GM21526 (cell line): ENCODE results near the gene SLC38A4.
"Not testable (repeated sequence)": the region's sequence is repeated elsewhere in the genome, so short reads cannot be mapped to it uniquely, and the experiment has no call there.

Experiments
- ATAC-seq: cut with Tn5 transposase; IDR thresholded peaks from one replicate; pipeline ENCODE4 v1.9.1; 2021; ENCODE audit warnings: moderate library complexity; ENCODE audit not compliant: unreplicated experiment, low FRiP score

The SLC38A4 gene, protein sequence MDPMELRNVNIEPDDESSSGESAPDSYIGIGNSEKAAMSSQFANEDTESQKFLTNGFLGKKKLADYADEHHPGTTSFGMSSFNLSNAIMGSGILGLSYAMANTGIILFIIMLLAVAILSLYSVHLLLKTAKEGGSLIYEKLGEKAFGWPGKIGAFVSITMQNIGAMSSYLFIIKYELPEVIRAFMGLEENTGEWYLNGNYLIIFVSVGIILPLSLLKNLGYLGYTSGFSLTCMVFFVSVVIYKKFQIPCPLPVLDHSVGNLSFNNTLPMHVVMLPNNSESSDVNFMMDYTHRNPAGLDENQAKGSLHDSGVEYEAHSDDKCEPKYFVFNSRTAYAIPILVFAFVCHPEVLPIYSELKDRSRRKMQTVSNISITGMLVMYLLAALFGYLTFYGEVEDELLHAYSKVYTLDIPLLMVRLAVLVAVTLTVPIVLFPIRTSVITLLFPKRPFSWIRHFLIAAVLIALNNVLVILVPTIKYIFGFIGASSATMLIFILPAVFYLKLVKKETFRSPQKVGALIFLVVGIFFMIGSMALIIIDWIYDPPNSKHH

DNA sequence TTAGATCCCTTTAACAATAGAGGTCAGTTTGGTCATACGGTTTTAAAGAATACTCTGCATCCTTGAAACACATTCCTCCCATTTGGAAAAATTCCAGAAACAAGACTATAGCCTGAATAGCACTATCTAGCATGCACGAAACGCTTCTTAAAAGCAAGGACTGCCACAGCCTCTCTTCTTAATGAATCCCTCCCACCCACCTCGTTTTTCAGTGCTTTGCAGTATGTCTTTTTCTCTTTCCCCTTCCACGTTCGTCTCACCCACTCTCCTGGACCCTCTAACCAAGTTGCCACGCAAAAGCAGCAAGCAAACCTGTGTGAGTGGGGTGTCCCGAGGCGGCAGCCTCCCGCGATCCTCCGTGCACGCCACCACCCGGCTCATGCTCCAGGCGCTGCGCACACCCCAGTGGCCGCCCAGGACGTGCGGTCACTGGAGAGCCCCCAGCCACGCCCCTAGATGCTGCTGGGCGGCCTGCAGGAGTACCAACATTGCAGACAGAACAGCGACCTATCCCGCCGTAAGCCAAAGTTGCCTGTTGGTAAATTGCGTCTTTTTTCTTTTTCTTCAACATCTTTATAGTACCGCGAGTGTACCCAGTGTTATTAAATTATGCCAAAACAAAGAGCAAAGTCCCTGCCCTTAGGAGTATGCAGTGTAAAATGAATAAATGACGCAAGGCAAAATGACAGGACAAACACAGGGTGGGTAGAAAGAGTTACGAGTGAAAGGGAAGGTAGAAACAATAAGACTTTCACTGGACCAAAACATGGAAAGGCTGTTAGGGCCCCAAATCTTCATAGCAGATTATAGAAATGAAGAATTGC is at the start of gene SLC38A4:
TSS of gene SLC38A4 (minus strand) at position 407 of the 824 bp plus-strand sequence. CDS start 32,926 bp downstream, outside the sequence.
- ATAC-seq = no peak

DNA sequence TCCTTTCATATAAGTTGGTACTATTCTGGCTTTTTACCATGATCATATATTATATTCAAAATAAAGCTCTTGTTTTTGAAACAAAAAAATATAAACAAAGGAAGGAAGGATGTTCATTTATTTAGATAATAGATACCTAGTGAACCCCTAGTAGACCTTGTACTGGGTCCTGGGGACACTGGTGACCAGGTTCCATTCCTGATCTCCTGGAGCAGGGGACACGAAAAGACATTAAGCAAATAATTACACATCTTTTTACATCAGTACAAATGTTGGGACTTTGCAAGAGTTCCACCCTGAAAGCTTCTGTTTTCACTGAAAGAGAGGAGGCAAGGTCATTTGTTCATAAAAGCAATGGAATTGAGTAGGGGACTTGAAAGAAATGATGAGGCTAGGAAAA is 49.3 kb upstream of the SLC38A4 start:
- no peak for ATAC-seq

DNA sequence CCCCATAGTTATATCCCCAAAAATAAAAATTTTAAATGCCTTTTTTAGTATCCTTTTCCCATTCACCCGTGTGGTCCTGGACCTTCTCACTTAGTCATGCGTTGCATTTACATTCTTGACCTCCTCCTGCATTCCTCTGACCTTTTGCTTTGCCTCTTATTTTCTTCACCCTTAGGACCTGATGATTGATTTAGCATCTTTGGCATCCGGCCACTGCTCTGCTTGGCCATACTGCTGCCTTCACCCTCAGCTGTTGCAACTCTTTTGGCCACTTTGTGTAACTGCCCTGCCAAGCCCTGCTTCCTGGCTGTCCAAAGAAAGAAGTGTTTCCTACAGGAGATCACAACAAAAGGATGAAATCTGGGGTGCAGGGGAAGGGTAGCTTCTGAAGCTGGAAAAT is 48.8 kb upstream of the SLC38A4 start:
- no peak for ATAC-seq

DNA sequence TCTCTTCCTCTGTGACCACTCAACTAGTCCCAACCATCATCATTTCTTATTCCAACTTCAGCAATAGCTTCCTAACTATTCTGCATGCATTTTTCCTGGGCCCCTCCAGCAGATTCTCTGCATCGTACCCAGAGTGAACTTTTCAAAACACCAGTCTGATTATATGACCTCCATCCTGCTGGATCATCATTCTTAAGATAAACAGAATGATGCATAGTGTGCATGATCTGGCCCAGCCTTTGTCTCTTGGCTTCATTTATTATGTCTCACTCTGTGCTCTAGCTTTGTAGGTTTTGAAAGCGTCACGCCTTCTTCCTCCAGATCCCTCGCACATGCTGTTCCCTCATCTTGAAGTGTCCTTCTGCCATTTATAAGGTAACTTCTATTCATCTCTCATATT is 46.3 kb upstream of the SLC38A4 start:
- no peak for ATAC-seq

DNA sequence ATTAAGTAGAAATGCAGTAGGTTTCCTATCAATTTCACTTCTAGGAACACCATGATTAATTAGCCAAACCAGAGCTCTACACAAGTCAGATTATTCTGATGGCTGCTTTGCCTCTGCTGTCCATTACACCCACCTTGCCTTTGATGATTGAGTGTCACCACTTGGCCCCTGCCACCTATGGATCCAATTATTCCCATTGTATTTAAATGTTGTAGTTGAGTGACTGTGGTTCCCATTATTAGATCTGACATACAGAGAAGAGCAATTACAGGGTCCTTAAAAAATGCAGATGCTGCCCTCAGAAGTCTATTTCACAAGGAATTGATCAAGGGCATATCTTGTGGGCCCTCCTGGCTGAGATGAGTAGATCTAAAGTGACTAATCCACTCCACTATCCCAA is 39.5 kb upstream of the SLC38A4 start:
- no peak for ATAC-seq

DNA sequence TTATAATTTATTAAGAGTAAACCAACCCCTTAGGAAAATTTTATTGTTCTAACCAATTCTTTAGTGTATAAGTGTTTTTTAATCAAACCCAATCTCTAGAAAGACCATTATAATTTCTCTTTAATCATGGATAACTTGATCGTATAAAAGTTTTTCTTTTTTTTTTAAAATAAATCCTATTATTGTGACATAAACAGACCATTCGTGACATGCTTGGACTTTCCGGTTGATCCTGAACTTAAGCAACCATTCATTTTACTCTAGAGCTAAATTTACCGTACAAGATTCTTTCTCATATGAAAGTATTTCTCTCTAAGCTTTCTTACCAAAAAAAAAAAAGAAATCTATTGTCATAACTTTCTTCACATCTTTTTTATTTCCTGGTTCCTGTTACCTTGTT is 32.6 kb upstream of the SLC38A4 start:
- no peak for ATAC-seq

DNA sequence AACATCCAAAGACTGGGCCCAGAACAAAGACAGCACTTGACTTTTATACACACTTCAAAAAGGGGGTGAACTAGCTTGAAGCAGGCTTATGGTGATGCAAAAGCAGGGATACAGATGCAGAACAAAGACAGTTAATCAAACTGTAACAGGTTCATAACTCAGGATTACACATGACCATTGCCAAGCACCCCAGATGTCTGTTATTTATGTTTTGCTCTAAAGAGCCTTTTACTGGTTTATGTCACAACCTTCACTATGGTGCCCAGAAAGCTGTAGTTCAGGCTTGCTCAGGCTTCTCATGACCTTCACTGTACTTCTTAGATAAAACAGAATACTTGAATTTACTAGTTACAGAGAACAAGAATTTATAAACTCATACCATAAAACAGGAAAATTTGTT is 31.7 kb upstream of the SLC38A4 start:
- ATAC-seq = no peak

DNA sequence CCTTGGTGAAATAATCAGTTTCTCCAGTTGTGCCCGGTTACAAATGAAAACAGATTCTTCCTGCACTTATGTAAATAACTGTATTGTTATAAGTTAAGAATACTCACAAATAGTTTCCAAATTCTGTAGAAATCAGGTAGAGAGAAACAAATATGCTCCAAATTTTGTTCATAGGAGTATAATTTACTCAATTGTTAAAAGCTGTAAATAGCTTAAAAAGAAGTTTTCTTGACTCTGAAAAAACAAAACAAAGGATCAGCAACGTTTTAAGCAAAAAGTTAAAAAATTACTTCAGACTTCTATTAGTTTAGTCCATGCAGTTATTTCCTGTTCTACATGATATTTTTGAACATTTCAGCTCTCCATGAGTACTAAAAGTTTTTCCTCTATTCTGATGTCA is 30.0 kb upstream of the SLC38A4 start:
- ATAC-seq = no peak

DNA sequence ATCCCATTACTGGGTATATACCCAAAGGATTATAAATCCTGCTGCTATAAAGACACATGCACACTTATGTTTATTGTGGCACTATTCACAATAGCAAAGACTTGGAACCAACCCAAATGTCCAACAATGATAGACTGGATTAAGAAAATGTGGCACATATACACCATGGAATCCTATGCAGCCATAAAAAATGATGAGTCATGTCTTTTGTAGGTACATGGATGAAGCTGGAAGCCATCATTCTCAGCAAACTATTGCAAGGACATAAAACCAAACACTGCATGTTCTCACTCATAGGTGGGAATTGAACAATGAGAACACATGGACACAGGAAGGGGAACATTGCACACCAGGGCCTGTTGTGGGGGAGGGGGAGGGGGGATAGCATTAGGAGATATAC is 28.4 kb upstream of the SLC38A4 start:
- not testable (repeated sequence) for ATAC-seq

DNA sequence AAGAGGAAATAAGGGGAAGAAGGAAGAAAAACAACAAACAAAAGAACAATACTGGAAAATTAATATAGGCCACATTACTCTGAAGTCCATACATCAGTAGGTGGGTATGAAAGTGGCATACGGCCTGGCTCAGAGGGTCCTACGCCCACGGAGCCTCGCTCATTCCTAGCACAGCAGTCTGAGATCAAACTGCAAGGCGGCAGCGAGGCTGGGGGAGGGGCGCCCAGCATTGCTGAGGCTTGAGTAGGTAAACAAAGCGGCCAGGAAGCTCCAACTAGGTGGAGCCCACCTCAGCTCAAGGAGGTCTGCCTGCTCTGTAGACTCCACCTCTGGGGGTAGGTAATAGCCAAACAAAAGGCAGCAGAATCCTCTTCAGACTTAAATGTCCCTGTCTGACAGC is 23.0 kb upstream of the SLC38A4 start:
- not testable (repeated sequence) for ATAC-seq

DNA sequence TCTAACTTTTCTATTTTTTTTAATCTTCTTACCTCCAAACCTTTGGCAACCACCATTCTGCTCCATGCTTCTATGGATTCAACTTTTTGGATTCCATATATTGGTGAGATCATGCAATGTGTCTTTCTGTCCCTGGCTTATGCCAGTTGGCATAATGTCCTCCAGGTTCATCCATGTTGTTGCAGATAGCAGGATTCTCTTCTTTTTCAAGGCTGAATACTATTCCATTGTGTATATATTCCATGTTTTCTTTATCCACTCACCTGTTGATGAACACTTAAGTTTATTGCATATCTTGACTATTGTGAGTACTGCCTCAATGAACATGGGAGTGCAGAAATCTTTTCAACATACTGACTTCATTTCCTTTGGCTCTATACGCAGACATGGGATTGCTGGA is 21.2 kb upstream of the SLC38A4 start:
- no peak for ATAC-seq

DNA sequence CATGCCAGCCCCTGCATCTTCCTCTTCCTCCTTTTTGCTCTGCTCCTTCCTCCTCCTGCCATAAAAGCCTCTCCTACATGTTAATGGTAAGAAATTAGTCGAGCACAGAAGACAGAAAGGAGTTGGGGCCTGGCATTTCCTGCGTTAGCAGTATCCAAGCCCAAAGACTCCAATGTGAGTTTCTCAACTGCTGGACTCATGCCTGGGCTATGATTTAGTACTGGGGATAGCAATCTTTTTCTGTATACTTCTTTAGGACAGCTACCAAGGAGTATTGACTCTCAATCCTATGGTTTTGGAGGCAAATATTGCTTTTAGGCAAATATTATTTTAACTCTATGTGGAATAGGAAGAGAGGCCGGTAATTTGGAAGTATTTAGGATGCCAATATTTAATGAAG is 18.0 kb upstream of the SLC38A4 start:
- ATAC-seq = no peak

DNA sequence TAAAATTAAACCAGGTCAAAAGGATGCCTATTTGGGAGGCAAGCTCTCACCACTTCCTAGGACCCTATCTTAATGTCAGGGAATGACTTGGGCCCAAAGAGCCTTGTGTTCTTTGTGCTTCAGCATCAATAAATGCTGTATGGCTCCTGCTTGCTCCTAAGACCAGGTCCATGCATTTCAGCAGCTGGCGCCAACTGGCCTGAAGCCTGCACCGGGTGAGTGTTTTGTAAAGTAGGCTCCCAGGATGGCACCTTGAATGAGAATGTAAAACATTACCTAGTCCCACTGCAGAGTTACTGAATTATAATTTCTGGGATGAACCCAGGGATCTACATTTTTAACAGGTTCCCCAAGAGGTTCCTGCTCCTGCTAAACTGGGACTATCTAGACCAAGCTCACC is 16.1 kb upstream of the SLC38A4 start:
- ATAC-seq = no peak

DNA sequence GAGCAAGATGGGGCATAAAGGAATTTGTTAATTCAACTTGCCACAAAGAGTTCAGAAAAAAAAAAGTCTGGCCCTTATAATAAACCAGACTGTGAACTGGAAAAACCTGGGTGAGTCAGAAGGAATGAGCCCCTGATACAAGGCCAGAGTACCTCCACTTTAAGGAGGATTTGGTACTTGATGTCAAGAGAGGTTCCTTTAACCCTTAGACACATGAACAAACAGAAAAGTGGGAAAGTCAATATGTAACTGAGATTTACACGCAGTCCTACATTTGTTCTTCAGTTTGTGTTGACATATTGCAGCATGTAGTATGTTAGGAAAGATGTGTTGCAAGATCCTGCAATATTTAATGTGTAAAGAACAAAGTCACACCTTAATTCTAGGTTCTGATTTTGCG is 14.2 kb upstream of the SLC38A4 start:
- ATAC-seq = no peak

DNA sequence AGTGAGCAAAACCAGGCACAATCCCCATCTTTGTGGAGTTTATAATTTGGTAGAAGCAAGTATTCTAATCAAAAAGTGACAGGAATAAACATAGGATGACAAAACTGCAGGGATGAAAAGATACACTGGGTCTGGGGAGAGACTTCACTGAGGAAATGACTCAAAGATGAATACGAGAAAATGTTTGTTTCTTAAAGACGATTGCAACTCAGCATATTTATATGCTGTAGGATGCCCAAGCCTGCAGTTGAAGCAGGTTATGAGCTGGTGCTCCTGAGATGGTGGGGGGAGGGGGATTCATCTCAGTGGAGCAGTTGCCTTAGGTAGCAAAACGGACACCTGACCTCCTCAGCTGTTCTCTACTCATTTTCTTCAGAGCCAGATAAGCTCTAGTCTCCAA is 13.4 kb upstream of the SLC38A4 start:
- ATAC-seq = no peak

DNA sequence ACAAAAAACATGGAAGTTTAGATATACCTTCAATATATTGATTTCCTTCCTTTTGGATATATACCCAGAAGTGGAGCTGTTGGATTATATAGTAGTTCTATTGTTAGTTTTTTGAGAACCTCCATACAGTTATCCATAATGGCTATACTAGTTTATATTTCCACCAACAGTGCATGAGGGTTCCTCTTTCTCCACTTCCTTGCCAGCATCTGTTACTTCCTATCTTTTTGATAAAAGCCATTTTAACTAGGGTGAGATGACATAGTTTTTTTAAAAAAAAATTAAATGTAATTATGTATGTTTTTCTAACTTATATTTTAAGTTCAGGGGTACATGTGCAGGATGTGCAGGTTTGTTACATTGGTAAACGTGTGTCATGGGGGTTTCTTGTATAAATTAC is 10.0 kb upstream of the SLC38A4 start:
- no peak for ATAC-seq

DNA sequence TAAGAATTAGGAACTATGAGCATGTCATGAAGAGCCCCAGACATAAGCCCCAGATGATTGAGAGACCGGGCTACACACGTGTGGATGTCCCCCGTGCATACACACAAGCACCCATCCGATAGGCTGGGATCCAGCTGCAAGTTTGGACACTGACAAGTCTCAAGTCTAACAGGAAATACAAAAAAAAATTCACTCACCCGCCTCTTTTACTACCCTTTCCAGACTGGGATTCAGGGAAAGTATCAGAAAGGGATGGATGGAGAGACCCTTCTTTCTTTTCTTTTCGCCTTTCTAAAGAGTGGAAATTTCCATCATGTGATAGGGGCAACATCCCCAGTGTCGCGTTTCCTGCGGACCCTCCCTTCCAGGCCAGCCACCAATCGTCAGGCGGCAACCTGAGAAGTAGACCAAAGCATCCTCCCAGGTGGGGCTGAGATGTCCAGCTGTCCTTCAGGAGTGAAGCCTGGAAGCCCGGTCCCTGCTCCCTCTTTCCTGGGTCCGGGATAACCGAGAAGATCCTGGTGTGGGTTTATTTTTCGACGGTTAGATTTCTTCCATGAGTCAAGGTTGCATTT is 6.4 kb upstream of the SLC38A4 start:
- no peak for ATAC-seq

DNA sequence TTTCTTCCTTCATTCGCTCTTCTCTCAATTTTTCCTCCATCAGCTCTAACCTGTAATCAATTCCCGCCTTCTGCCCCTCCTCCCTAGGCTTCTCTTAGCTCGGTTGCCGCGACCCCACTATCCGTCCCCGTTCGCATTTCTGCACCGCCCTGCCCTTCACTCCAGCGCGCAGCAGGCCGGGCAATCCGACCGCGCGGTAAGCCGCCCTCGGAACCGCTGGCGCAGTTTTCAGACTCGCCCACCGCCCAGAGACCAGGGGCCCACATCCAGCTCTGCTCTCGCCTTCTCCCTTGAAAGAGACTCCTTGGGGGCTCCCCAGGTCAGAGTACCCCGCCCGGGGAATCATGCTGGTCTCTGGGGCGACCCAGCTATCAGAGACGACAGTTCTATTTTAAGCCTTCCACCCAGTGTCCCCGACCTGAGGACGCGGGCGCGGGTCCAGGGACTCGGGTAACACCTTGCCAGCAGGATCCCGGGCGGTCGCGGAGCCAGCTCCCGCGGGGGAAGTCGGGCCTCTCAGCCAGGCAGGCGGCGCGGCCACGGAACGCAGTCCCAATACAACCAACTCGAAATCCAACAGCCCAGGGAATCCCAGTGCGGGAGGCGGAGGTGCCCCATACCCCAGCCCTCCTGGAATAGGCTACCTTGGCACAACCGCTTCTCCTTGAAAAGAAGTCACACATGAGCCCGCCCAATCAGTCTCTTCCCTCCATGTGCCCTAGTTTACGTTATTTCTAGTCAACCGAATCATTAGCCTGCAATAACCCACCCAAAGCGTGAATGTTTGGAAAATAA is 5.7 kb upstream of the SLC38A4 start:
- no peak for ATAC-seq

DNA sequence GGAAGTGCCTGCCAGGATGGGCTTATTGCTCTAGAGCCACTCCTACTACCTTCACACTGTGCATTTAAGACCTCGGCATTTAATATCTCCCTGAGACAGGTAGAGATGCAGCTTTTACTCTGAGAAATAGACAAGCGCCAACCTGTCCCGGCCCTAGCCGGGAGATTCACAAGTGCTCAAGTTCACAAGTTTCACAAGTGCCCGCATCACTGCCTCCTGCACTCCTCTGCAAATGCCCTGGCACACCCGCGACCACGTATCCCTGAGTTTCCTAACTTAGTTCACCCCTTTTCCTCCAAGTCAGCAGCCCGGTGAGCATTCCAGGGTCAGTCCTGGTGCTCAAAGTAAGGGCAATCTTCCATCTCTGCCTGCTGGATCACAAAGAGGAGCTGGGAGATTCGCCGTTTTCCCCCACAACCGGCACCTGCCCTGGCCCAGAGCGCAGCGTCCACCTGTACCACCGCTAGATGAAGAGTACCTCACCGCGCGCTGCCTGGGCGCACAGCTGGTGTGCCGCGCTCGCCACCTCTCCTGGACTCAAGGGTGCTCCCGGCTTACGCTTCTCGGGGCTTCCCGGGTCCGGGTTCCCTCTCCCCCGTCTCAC is 5.0 kb upstream of the SLC38A4 start:
- ATAC-seq = no peak

DNA sequence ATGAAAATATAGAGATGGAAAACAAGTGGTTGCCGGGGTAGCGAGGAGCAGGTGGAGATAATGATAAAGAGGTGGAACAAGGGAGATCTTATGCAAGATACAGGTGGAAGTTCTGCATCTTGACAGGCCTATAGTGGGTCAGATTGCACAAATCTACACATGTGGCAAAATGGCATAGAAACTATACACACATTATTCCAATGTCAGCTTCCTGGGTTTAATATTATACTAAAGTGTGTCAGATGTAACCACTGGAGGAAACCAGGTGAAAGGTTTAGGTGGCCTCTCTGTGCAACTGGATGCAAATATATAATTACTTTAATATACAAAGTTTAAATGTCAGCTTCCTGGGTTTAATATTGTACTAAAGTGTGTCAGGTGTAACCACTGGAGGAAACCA is 1.1 kb downstream of the SLC38A4 start:
- no peak for ATAC-seq
